ENCODE results near the gene RNU6-8.

- no peak for TF ChIP-seq CREB1 (IDR thresholded peaks at IDR 0.05; ENCODE audit: low read depth)
- TF ChIP-seq TEAD4 (IDR thresholded peaks at IDR 0.05) = no peak
- no peak for TF ChIP-seq TAF1 (IDR thresholded peaks at IDR 0.05; ENCODE audit: low read depth)
- no peak for TF ChIP-seq RAD21 (IDR thresholded peaks at IDR 0.05; ENCODE audit: low read depth)
- TF ChIP-seq CEBPB (IDR thresholded peaks at IDR 0.05) = no peak
- TF ChIP-seq EGR1 (IDR thresholded peaks at IDR 0.05) = no peak
Measured at GRCh38 chr14:32205984-32206383, 2.9 kb upstream of the RNU6-8 start.
